Measurements from ENCODE around the gene XPNPEP2.

DNA sequence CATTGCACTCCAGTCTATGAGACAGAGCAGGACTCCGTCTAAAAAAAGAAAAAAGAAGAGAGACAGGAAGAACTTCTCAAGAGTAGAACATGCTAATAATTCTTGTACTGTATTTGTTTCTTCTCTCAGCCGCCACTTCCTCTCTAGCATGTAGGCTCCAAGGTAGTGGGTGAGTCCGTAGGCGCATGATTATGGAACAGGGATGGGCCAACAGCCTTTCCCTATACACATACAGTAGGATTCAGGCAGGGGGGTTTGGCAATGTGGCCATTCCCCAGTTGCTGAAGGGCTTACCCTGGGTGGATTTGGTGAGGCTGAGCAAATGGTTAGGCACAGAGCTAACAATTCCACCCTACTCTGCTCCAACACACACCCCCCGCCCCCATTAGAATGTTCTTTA, 49.0 kb upstream of the XPNPEP2 start:
- TF ChIP-seq, protein P1, sequence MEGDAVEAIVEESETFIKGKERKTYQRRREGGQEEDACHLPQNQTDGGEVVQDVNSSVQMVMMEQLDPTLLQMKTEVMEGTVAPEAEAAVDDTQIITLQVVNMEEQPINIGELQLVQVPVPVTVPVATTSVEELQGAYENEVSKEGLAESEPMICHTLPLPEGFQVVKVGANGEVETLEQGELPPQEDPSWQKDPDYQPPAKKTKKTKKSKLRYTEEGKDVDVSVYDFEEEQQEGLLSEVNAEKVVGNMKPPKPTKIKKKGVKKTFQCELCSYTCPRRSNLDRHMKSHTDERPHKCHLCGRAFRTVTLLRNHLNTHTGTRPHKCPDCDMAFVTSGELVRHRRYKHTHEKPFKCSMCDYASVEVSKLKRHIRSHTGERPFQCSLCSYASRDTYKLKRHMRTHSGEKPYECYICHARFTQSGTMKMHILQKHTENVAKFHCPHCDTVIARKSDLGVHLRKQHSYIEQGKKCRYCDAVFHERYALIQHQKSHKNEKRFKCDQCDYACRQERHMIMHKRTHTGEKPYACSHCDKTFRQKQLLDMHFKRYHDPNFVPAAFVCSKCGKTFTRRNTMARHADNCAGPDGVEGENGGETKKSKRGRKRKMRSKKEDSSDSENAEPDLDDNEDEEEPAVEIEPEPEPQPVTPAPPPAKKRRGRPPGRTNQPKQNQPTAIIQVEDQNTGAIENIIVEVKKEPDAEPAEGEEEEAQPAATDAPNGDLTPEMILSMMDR (conservative IDR thresholded peaks at IDR 0.05): no peak
- no peak for TF ChIP-seq EZH2 (IDR thresholded peaks at IDR 0.05; ENCODE audit: low read depth)
